ENCODE results near the gene KIAA0825.

Gene KIAA0825

DNA sequence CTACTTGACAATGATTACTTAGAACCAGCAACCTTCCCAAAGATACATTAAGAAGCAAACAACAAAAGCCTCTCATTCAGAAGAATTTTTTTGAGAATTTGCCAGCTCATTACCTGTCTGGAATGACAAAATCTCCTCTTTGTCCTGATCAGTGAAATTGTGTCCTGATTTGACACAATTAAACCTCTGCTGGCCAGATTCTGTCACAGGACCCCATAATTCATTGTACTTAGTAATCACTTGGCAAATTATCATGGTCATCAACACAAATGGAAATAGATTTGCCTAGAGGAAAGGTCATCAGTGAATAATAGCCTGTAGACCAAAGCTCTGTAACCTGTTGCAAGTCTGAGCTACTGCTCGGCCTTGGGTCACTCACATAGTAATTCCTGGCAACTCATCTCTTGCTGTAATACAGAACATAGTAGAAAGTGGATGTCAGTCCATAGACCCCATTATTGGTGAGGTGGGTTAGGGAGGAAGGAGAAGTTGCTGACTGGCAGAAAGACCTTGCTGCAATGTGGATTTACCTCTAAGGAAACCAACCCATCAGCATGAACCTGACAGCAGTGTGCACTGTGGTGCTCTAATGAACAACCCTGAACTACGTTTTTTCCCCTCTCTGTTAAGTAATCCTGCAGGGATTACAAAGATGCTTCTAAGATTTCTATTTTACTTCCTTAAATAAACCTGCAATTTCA, 370.1 kb downstream of the KIAA0825 start:
- no peak for DNase-seq (ENCODE audit: extremely low read depth in 1 of 2, low read depth in 1 of 2)

DNA sequence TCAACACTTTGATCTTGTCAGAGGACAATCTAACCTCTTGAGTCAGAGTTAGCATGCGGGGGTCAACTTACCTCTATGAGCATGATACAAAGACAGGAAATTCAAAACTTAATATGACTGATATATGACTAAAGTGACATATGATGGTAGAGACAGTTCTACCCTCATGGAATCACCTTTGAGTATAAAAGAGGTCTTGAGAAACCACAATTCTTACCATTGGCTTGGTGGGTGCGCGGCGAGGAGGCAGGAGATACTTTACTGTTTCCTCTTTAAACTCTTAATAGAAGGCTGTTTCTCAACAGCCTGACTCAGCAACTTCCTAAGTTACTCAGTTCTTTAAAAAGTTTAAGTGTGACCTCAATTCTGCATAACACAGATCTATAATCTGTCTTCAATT, 372.8 kb downstream of the KIAA0825 start:
- no peak for DNase-seq (ENCODE audit: extremely low read depth in 1 of 2, low read depth in 1 of 2)

DNA sequence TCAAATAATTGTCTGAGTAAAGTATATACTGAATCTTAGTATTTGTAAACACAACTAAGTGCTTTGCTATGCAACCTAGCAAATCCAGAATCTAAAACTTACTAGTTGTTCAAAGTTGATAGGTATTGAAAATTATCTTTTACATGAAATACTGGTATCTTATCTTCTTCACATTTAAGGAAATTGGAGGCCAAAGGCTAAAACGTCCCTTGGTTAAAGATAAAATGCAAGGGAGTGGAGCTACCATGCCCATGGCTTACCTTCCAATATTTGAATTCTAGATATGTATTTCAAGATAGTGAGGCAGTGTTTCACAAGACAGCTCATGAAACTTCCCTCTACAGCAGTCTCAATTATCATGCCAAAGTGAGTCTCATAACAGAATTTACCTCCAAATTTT, 373.5 kb downstream of the KIAA0825 start:
- DNase-seq (ENCODE audit: extremely low read depth in 1 of 2, low read depth in 1 of 2), result no peak

DNA sequence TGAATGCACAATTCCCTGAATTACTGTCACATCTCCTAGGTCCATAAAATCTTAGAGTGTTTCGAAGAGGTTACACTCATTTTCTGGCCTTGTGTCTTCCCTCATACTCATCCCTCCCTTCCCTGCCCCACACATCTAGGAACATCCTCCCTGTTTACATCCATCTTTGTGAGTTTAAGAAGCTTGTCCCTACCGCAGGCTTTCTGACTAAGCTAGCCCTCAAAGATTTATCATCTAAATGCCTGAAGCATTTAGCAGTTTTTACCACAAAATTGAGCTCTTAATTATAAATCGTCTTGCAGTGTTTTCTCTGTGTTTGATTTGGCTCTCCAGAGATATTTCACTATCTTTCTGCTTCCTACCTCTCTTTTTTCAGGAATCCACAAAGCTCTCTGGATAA, 374.8 kb downstream of the KIAA0825 start:
- DNase-seq (ENCODE audit: extremely low read depth in 1 of 2, low read depth in 1 of 2), result no peak

DNA sequence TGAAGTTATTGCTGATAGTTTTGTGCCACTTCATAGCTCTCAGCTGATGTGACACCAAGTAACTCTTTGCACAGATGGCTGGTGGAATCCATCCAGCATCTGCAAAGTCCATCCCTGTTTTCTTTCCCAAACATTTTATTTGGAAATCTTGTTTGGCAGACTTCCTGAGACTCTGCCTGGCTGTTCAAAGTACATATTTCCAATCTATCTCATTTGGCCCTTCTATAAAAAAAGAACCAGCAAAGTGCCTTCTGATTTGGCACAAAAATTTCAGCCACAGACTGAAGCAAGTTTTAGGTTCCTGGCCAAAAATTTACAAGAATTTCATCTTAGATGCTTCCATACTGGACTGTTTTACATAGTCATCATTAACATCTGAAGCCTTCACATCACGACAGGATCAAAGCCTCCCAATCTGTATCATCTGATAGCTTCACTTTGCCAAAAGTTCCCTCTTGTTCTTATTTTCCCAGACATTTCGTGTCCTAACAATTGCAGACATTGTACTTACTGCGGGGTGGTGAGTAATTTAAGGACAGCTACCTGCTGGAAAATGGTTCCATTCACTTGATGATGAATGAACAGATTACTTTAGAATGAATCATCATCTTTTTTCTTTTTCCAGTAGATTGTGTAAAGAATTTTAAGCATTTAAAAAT, 377.3 kb downstream of the KIAA0825 start:
- DNase-seq (ENCODE audit: extremely low read depth in 1 of 2, low read depth in 1 of 2), result no peak

DNA sequence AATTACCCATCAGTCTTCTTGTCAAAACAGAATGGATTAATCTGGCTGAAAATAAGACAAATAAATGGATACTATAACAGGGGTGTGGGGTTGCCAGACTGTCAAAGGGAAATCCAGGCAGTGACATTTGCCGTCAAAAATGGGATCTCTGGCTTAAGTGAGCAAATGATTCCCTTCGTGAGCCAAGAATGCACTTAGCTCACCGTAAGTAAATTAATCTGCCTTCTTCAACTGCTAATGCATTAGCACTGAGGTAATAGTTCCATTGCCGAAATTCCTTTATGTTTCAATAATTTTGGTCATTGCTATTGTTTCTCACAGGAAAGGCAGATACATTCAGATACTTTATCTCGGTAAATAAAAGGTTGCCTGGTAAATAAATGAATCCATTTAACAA, 377.8 kb downstream of the KIAA0825 start:
- no peak for DNase-seq (ENCODE audit: extremely low read depth in 1 of 2, low read depth in 1 of 2)

DNA sequence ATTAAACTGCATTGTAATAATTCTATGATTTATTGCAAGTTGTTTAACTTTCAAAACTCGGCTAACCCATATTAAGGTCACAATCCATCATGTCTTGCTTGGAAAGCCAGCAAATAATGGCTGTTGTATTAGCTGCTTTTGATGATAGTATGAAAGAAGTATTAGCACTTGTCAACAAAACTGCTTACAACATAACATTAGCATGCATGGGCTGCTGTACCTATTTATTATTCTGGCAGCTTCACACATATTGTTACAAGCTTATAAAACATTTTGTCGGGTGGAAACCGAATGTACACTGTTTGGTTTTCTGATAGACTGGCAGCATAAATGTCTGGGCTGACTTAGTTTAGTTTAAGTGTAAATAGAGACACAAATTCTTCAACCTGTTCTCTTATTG, 378.3 kb downstream of the KIAA0825 start:
- no peak for DNase-seq (ENCODE audit: extremely low read depth in 1 of 2, low read depth in 1 of 2)

DNA sequence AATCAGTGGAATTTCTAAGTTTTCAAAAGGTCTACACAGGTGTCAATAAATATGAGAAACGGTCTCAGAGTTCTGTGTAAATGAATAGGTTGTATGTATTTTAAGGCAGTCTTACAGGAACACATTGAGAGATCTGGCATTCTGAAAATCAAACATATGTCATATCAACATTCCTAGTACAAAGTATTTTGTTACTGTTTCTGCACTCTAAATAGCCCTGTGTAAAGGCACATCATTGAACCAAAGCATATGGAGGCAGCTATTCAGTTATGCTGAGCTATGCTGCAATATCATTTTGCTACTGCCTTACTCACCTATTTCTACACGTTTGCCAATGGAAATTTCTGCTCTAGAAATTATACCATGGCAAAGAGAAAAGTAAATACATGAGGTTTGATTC, 379.1 kb downstream of the KIAA0825 start:
- DNase-seq (ENCODE audit: extremely low read depth in 1 of 2, low read depth in 1 of 2), result no peak

DNA sequence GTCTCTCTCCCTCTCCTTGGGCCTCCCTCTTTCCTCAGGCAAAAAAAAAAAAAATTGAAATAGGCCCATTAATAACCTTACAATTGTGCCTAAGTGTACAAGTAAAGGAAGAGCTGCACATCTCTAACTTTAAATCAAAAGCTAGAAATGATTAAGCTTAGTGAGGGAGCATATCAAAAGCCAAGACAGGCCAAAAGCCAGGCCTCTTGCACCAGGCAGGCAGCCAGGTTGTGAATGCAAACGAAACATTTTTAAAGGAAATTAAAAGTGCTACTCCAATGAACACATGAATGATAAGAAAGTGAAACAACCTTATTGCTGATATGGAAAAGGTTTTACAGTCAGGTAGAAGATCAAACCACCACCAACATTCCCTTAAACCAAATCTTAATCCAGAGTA, 383.4 kb downstream of the KIAA0825 start:
- DNase-seq (ENCODE audit: extremely low read depth in 1 of 2, low read depth in 1 of 2), result no peak

DNA sequence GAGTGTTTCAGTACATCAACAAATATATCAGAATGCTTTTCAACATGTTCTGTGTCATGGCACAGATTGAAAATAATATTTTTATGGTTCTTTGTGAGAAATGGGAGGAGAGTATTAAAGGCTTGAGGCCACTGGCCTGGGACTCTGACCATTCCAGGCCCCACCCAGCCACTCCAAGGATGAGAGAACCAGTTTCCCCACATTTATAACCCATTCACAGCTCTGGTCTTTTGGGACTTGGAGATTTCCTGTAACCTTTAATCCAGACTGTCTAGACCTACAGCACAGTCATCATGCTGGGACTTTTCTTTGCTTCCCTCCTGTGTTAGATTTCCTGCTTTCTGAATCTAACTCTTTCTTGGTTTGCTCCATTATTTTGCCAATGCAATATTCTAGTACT, 389.6 kb downstream of the KIAA0825 start:
- DNase-seq (ENCODE audit: extremely low read depth in 1 of 2, low read depth in 1 of 2), result no peak

DNA sequence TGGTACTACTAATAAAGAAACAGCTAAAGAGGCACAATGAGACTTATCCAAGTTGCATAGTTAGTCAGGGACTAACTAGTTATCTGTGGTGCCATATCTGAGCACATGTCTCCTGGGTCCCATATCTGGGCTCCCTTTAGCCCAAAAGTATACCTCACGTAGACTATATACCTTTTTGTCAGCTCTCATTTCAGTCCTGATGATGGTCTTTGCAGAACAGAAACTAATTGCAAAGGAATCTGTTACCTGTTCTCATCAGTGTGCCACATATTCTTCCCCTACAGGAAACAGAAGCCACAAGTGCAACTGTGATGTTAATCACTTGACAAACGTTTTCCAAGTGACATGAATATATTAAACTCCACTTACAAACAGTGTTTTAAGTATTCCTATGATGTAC, 395.2 kb downstream of the KIAA0825 start:
- no peak for DNase-seq (ENCODE audit: extremely low read depth in 1 of 2, low read depth in 1 of 2)

DNA sequence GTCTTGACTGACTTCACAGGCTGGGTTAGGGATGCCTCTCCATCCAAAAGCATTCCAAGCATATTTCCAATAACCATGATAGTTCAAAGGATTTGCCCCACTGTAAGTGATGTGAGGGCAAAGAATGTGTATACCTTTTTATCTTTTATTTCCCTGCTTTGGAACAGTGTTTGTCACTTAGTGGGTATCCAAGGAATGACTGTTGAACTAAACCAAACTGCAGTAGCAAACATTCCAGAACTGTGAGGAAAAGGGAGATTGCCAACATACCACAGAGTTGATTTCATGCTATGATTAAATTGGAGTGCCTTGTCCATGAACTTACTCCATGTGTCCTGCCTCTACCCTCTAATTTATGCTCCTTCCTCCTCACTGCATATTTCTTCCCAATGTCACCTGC, 400.0 kb downstream of the KIAA0825 start:
- DNase-seq (ENCODE audit: extremely low read depth in 1 of 2, low read depth in 1 of 2), result no peak

DNA sequence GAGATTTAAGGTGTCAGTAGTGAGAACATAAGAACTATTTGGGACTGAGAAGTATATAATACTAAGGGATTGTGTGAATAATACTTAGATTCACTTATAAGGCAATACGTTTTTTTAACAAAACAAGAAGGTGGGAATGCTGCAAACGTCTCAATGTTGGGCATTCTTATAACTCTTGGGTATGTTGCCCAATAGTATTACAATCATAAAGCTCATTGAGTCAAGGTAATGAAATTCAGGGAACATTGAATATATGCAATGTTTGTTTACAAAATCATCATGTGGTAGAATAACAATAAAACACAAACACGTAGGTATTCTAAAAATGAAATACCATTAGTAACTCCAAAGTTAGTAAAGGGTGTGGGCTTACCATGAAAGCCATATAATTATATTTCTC, 400.7 kb downstream of the KIAA0825 start:
- DNase-seq (ENCODE audit: extremely low read depth in 1 of 2, low read depth in 1 of 2), result no peak

DNA sequence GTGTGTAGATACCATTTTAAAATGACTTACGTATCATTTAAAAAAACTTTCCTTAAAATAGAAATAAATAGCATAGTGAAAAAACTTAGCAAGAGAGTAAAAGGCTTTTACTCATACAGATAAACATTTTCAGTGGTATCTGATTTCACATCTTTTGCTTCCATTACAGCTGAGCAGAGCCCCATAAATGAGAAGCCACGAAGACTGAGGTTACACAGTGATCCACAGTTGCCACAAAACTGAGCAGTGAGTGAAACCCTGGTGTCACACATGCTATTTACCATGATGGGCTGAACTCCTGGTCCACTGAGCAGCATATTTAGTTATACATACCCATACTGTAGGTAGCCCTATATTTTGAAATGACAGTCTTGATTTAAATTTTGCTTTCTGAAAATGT, 401.2 kb downstream of the KIAA0825 start:
- DNase-seq (ENCODE audit: extremely low read depth in 1 of 2, low read depth in 1 of 2), result no peak

DNA sequence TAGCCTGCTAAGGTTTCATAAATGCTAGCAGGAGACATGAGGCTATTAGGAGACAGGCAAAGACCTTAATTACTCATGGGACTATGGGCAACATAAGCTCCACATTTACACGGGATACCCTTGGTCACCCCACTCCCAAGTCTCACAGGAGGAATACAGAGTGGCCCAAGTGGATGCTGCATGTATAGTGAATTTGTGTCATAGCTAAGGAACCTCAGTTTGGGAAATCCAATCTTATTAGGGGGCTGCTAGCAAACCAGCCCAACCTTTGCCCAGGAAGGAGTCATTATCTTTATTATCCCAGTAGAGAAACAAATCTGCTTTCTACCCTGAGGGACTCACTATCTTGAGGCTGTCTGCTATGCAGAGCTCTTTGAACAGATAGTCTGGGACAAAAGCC, 405.9 kb downstream of the KIAA0825 start:
- no peak for DNase-seq (ENCODE audit: extremely low read depth in 1 of 2, low read depth in 1 of 2)

DNA sequence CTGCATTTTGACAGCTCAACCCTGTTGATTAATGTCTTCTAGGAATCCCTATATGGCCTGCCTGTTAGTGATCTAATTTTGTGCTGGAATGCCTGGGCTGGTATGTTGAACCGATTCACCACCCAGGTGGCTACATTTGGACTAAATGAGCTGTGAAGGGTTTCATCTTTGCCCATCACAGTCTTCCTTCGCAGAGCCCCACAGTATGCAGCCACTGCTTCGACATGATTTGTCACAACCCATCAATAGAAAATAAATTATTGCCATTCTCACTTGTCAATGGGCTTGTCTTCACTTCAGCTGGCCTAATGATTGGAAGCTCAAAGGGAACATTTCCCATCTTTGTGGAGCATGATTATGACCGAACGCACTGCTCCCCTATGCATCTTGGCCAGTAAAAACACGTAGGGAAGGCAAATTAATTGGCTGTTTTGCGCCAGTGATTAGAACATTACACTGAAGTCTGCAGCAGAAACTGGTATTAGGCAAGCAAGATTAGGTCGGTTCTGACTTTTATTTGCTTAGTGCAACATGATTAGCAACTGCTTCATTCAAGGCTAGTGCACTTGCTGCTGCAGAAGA, 408.5 kb downstream of the KIAA0825 start:
- DNase-seq (ENCODE audit: extremely low read depth in 1 of 2, low read depth in 1 of 2), result no peak

DNA sequence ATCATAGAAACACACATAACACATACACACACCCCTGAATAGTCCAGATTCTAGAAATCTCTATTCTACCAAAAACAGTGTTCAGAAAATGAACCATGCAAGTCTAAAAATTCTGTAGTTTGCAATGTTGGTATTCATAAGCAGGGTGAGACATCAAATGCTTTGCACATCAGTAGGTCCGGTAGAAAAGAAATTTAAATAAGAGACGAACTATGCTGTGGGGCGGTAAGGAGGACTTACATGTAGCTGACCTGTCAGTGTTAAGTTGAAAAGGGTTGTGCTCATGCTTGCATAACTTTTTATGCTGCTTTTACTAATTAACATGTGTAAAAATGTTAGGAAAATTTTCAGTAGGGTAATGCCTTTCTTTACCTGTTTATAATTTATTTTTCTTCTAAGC, 409.1 kb downstream of the KIAA0825 start:
- DNase-seq (ENCODE audit: extremely low read depth in 1 of 2, low read depth in 1 of 2), result no peak

DNA sequence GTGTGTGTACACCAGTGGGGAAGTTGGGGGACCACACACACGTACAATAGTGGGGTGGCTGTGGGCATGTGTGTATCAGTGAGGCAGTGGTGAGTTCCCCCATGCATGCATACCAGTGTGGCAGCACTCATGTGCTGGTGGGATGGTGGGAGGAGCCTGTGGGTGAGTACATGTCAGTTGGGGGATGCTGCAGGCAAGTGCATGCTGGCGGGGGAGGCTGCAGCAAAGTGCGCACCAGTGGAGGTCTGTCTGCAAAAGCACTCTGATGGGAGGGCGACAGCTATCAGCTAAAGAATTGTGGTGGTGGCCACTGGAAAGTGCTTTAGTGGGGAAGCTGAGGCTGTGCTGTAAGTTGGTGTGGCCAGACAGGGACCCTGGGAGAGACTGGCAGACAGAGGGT, 418.8 kb downstream of the KIAA0825 start:
- no peak for DNase-seq (ENCODE audit: extremely low read depth in 1 of 2, low read depth in 1 of 2)

DNA sequence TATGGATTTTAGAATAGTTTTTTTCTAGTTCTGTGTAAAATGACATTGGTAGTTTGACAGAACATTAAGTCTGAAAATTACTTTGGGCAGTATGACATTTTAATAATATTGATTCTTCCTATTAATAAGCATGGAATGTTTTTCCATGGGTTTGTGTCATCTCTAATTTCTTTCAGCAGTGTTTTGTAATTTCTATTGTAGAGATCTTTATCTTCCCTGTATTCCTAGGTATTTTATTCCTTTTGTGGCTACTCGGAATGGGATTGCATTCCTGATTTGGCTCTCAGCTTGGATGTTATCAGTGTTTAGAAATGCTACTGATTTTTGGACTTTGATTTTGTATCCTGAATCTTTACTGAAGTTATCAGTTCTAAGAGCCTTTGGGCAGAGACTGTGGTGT, 420.4 kb downstream of the KIAA0825 start:
- DNase-seq (ENCODE audit: extremely low read depth in 1 of 2, low read depth in 1 of 2), result no peak

DNA sequence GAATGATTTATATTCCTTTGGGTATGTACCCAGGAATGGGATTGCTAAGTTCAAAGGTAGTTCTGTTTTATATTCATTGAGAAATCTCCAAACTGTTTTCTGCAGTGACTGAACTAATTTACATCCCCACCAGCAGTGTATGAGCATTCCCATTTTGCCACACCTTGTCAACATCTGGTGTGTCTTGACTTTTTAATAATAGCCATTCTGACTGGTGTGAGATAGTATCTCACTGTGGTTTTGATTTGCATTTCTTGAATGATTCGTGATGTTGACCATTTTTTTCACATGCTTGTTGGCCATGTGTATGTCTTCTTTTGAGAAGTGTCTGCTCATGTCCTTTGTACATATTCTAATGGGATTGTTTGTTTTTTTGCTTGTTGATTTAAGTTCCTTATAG, 421.5 kb downstream of the KIAA0825 start:
- DNase-seq (ENCODE audit: extremely low read depth in 1 of 2, low read depth in 1 of 2), result no peak

DNA sequence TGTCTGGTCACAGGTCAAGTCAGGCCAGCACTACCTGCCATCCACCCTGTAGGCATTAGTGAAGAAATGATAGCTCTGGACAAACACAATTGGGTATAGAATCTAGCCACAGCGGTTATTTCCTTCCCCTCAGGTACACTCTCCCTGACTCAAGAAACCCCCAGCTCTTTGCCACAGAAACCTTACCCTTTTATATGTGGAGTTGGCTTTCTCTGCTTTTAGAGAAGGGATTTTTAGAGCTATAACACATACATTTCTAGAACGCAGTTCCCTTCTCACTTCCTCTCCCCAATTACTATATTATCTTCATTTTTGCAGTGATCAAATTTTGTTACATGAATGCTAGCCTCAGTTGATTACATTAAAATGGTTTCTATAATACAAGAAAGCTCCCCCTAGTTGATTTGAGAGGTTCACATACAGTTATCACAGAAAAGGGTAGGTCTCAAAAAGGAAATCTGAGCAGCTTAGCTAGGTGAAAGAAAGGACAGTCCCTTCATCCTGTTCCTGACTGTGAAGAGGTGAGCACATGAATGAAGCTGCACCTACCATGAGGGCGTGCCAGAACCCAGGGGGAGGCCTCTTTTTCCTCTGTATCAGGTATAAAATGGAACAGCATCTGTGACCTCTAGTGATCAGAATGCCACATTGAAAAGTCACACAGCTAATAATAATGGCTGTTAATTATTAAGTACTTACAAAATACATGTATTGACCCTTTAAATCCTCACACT, 425.6 kb downstream of the KIAA0825 start:
- DNase-seq (ENCODE audit: extremely low read depth in 1 of 2, low read depth in 1 of 2), result no peak

DNA sequence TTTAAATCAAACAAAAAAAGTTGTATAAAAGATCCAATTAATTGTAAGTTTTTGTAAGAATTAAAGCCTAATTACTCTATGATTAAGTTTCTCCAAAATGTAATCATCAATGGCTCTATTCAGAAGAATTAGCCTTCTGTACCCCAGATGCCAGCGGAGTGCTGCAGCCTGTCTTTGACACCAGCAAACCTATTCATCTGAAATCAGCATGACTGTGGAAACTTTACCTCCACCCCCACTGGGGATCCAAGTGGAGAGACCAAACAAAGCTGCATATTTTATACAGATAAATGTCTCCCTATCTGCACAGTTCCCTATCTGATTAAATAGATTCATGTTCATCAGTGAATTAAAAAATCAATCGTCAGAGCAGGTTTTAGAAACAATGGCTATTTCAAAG, 426.8 kb downstream of the KIAA0825 start:
- DNase-seq (ENCODE audit: extremely low read depth in 1 of 2, low read depth in 1 of 2), result no peak
